Type B pancreatic cell (in vitro differentiated cells): ENCODE results near the gene AFTPH. TPM values are rescaled to one million over a fixed set of nuclear protein-coding genes. Genes with fewer than 3 reads are reported as not detected.
A peak's percentile ranks its signal among the peaks of the same experiment; 100 is the strongest.

Experiments used
- DNase-seq: peaks from one replicate; pipeline ENCODE4 v3.0.0; 2021; ENCODE audit warnings: mixed read lengths; ENCODE audit not compliant: unreplicated experiment; ENCODE audit errors: extremely low spot score
- H3K27ac Mint-ChIP-seq: 2 replicates; pipeline ENCODE4 v1.8.0; 2021; ENCODE audit warnings: mild to moderate bottlenecking, mixed read lengths
- H3K27me3 Mint-ChIP-seq: 2 replicates; pipeline ENCODE4 v1.8.0; 2021; ENCODE audit warnings: mixed read lengths
- H3K36me3 Mint-ChIP-seq: 2 replicates; pipeline ENCODE4 v1.8.0; 2021; ENCODE audit warnings: mixed read lengths
- H3K4me1 Mint-ChIP-seq: one replicate; pipeline ENCODE4 v1.8.0; 2021; ENCODE audit warnings: mixed read lengths; ENCODE audit not compliant: unreplicated experiment
- H3K4me3 Mint-ChIP-seq: 2 replicates; pipeline ENCODE4 v1.8.0; 2021; ENCODE audit warnings: mild to moderate bottlenecking, mixed read lengths
- H3K9me3 Mint-ChIP-seq: 2 replicates; pipeline ENCODE4 v1.8.0; 2021; ENCODE audit warnings: mixed read lengths
- CTCF ChIP-seq: fragments of 200-600 bp; sonication (generic); conservative IDR thresholded peaks from 2 replicates; pipeline ENCODE4 v1.5.0; 2021; ENCODE audit warnings: antibody characterized with exemption, mild to moderate bottlenecking
- total RNA-seq: library from RNA; stranded (reverse); gene quantifications from 2 replicates; pipeline ENCODE4 v1.2.1, GENCODE V29; 2021; ENCODE audit warnings: low replicate concordance

AFTPH gene
- total RNA-seq, 1 donor from 2014 or later = 26.4 TPM

DNA sequence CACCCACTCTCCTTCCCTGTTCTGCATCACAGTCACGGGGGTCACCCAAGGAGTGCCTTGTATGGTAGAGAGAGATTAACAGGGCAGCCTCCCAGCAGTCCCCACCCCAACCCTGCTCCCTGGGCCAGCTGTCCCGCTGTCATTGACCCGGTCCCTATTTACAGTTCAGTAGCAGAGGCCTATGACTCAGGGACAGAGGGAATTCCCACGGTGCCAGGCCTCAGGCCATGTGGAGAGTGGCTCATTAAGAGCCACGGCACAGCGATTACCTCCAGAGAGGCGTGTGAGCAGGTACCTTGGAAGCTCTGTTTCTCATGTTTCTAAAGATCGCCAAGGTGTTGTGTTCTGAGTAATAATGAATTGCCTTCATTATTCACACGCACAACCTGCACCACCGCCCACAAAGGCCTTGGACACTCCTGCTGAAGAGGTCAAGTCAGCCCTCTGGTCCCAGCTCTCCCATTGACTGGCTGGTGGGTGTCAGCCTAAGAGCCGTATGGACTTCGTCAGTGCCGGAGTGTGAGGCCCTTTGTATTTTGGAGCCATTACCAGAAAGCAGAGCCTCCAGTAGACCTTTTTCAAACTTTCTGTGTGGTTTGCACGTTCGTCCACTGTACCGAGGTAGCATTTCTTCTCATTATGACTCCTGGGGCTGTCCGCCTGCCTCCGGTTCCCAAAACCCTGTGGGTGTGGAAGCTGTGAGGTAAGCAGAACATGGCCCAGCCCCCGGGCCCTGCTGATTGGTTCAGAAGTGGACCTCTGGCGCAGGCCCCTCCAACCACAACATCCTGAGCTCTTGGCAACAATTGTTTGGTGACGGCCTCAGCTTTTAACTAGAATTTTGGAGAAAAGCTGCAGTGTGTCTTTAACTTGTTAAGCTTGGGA lies 82.6 kb downstream of the AFTPH start:
- Mint-ChIP-seq H3K4me1 (peaks cover 27% of the 10 kb centered on the region), H3K27me3 (peaks cover 5% of the 10 kb centered on the region), H3K36me3 (no peaks in the 10 kb centered on the region), H3K27ac (peak overlapping the region; percentile 51), H3K9me3 (peaks cover 16% of the 10 kb centered on the region), H3K4me3 (no peak overlapping the region)
- DNase-seq = no peak
- no peak for TF ChIP-seq CTCF

- no peak for TF ChIP-seq CTCF
- Mint-ChIP-seq H3K9me3 (peaks cover 16% of the 10 kb centered on the region), H3K4me1 (peaks cover 23% of the 10 kb centered on the region), H3K4me3 (peak overlapping the region; percentile 76), H3K36me3 (no peaks in the 10 kb centered on the region), H3K27ac (peak overlapping the region; percentile 40), H3K27me3 (peaks cover 5% of the 10 kb centered on the region)
- DNase-seq = no peak
Observed at GRCh38 chr2:64607381-64608304, 83.5 kb downstream of the AFTPH start.

- H3K4me1 Mint-ChIP-seq = peaks cover 23% of the 10 kb centered on the region
- no peaks in the 10 kb centered on the region for H3K36me3 Mint-ChIP-seq
- peak overlapping the region; percentile 64 for H3K4me3 Mint-ChIP-seq
- peaks cover 5% of the 10 kb centered on the region for H3K27me3 Mint-ChIP-seq
- TF ChIP-seq CTCF = no peak
- peak overlapping the region; percentile 40 for H3K27ac Mint-ChIP-seq
- H3K9me3 Mint-ChIP-seq = peaks cover 12% of the 10 kb centered on the region
- DNase-seq = no peak
Observed at GRCh38 chr2:64608867-64609226, 84.7 kb downstream of the AFTPH start.

- Mint-ChIP-seq H3K4me3 (peak overlapping the region; percentile 74), H3K9me3 (peaks cover 7% of the 10 kb centered on the region), H3K4me1 (peaks cover 23% of the 10 kb centered on the region), H3K36me3 (no peaks in the 10 kb centered on the region), H3K27ac (no peak overlapping the region), H3K27me3 (peaks cover 5% of the 10 kb centered on the region)
- no peak for DNase-seq
- peak; percentile 61 for TF ChIP-seq CTCF
Observed at GRCh38 chr2:64609227-64609941, 85.3 kb downstream of the AFTPH start.

DNA sequence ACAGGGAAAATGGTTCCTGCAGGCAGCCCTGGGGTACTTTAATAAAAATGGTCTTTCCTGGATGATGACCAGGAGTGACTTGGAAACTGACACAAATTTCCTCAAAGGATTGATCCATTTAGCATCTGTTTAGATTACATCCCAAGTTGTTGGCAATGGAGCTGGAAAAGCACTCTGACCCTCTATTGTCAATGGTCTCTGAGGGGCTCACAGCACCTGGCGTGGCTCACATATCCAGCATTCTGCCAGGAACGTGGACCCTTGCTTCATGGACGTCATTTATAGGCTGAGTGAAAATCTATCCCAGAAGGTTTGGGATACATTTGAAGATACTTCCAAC lies 85.8 kb downstream of the AFTPH start:
- peak overlapping the region; percentile 74 for H3K4me3 Mint-ChIP-seq
- H3K27ac Mint-ChIP-seq = no peak overlapping the region

More for the DNA sequence above, 85.8 kb downstream of the AFTPH start:
- H3K9me3 Mint-ChIP-seq = peaks cover 2% of the 10 kb centered on the region
- no peak for DNase-seq
- no peak for TF ChIP-seq CTCF
- no peaks in the 10 kb centered on the region for H3K36me3 Mint-ChIP-seq
- peaks cover 5% of the 10 kb centered on the region for H3K27me3 Mint-ChIP-seq
- peaks cover 19% of the 10 kb centered on the region for H3K4me1 Mint-ChIP-seq
